BJ (cell line): ENCODE measurements around the gene TJAP1. TPM values are rescaled to one million over a fixed set of nuclear protein-coding genes. Genes with fewer than 3 reads are reported as not detected.

Source experiments
- CTCF ChIA-PET: fragments of 350-600 bp; formaldehyde crosslinking; extraction: SDS; loops from one replicate; lab custom pipeline; 2021; ENCODE audit warnings: antibody characterized with exemption, inconsistent platforms; lab: Yijun Ruan, JAX
- POLR2A ChIA-PET: fragments of 300-600 bp; sonication (Branson Sonifier 250); formaldehyde crosslinking; extraction: SDS; loops from one replicate; lab custom pipeline; 2021; ENCODE audit warnings: antibody characterized with exemption; lab: Charles Lee
- DNase-seq: peaks from one replicate; pipeline ENCODE4 v3.0.0-alpha.2; 2011; ENCODE audit warnings: low read depth
- H3K27me3 ChIP-seq: 2 replicates; pipeline ENCODE4 v1.6.0; 2011; ENCODE audit warnings: low read length; ENCODE audit not compliant: control insufficient read depth, insufficient read depth
- H3K36me3 ChIP-seq: 2 replicates; pipeline ENCODE4 v1.5.1; 2011; ENCODE audit warnings: low read length; ENCODE audit not compliant: control insufficient read depth, insufficient read depth
- H3K4me3 ChIP-seq: 2 replicates; pipeline ENCODE4 v1.5.1; 2011; ENCODE audit warnings: low read depth, mild to moderate bottlenecking, control low read depth, low read length
- polyA plus RNA-seq: library from polyadenylated mRNA; depleted of rRNA; stranded (reverse); fragments of >200 nt; gene quantifications from 2 replicates; pipeline ENCODE4 v1.2.3, GENCODE V29; 2011
- TF ChIP-seq, protein P1 (sequence below): IDR thresholded peaks from 2 replicates; pipeline ENCODE4 v1.5.1; 2011; ENCODE audit warnings: low read depth, mild to moderate bottlenecking, control low read depth, inconsistent platforms, low read length, moderate library complexity; ENCODE audit not compliant: insufficient read depth

TJAP1 gene
- polyA plus RNA-seq, 1 experiment: 29.0 TPM

DNA sequence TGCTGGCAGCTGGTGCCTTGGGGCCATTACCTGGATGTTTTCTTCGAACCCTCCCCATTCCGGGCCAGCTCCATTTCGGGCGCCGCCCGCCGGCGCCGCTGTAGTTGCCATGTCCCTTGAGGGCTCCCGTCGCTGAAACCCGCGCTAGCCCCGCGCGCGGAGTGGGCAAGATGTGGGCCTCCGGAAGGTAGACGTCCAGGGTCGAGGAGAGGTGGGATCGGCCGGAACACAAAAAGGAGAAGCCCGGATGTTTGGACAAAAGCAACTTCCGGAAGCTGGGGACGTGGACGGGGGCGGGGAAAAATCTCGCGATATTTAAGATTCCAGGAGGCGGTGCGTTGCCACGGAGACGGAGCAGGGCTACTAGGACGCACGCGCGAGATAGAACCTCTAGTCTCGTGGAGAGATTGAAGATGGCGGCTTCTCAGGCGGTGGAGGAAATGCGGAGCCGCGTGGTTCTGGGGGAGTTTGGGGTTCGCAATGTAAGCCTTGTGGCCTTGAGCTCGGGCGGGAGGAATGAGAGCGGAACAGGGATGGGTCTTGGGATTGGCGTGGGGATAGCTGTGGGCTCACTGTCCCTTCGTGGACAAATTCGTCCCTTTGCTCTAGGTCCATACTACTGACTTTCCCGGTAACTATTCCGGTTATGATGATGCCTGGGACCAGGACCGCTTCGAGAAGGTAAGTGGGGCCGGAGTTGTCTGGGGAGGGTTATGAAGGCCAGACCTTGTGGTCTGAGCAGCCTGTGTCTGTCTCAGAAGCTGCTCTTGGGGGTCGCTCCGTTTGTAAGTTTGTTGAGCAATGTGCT is 39.5 kb downstream of the TJAP1 start, which contains the start of the genes POLR1C and YIPF3:
Gene POLR1C, plus strand, starts transcription at position 393 of the 808 bp plus-strand sequence. Its CDS starts 21 bp downstream, at position 414.
Gene YIPF3, minus strand, starts transcription at position 230 of the 808 bp plus-strand sequence. Its CDS starts 119 bp downstream, at position 111.
- POLR2A ChIA-PET: interaction anchor here (0.6 to 0.9 kb wide), 2 partner anchors 31 to 157 kb away, joined by 3 read pairs; no protein-coding TSS in a partner anchor
- Histone ChIP-seq H3K27me3 (no peaks in the 10 kb centered on the region), H3K4me3 (peak within 1 kb of the TSS; percentile 92), H3K36me3 (peaks cover 38% of the 10 kb centered on the region)
- DNase-seq: peak; percentile 85
- CTCF ChIA-PET: interaction anchor here (0.8 to 1.9 kb wide), 7 partner anchors 9 to 254 kb away, joined by 3 to 11 read pairs (median 3); no protein-coding TSS in a partner anchor
- TF ChIP-seq, protein P1, sequence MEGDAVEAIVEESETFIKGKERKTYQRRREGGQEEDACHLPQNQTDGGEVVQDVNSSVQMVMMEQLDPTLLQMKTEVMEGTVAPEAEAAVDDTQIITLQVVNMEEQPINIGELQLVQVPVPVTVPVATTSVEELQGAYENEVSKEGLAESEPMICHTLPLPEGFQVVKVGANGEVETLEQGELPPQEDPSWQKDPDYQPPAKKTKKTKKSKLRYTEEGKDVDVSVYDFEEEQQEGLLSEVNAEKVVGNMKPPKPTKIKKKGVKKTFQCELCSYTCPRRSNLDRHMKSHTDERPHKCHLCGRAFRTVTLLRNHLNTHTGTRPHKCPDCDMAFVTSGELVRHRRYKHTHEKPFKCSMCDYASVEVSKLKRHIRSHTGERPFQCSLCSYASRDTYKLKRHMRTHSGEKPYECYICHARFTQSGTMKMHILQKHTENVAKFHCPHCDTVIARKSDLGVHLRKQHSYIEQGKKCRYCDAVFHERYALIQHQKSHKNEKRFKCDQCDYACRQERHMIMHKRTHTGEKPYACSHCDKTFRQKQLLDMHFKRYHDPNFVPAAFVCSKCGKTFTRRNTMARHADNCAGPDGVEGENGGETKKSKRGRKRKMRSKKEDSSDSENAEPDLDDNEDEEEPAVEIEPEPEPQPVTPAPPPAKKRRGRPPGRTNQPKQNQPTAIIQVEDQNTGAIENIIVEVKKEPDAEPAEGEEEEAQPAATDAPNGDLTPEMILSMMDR: no peak

GRCh38 chr6:43517505-43518357 is 40.4 kb downstream of the TJAP1 start:
- no peak for DNase-seq
- Histone ChIP-seq H3K4me3 (peak overlapping the region; percentile 92), H3K27me3 (no peaks in the 10 kb centered on the region), H3K36me3 (peaks cover 31% of the 10 kb centered on the region)
- TF ChIP-seq, protein P1: no peak
- POLR2A ChIA-PET: interaction anchor here (0.9 kb wide), 1 partner anchor 158 kb away, joined by 3 read pairs; no protein-coding TSS in a partner anchor
- CTCF ChIA-PET: interaction anchor here (0.9 to 1.4 kb wide), 2 partner anchors 21 to 255 kb away, joined by 3 read pairs; no protein-coding TSS in a partner anchor

DNA sequence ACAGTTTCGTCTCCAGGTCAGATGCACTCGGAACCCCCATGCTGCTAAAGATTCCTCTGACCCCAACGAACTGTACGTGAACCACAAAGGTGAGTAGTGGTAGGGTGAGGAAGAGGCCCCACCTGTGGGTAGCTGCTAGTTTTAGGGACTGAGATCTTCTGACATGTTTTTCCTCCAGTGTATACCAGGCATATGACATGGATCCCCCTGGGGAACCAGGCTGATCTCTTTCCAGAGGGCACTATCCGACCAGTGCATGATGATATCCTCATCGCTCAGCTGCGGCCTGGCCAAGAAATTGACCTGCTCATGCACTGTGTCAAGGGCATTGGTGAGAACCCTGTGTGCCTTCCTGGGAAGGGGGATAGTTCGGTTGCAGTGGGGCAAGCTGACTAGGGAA is 42.7 kb downstream of the TJAP1 start:
- ChIA-PET CTCF (no interaction called here), POLR2A (no interaction called here)
- TF ChIP-seq, protein P1: no peak
- DNase-seq: no peak
- peaks cover 24% of the 10 kb centered on the region for H3K36me3 ChIP-seq
- H3K4me3 ChIP-seq: no peak overlapping the region
- H3K27me3 ChIP-seq: no peaks in the 10 kb centered on the region

DNA sequence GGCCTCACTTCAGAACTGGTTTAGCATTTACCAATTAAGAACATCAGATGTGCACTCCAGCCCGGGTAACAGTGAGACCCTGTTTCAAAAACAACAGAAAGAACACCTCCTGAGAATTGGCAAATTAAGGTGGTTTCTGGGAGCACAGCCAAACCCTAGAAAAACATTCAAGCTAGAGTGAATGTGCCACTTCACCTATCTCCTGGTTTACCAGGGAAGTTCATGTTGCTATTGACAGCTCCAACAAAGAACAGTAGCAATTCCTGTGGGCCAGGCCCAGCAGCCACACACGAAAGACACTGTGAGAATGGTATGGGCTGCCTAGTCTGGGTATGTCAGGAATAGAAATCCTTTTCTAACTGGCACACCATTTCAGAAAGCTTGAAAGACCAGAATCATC is 44.5 kb downstream of the TJAP1 start:
- Histone ChIP-seq H3K4me3 (no peak overlapping the region), H3K27me3 (no peaks in the 10 kb centered on the region), H3K36me3 (peaks cover 26% of the 10 kb centered on the region)
- CTCF ChIA-PET: interaction anchor here (1.2 kb wide), 1 partner anchor 9 kb away, joined by 4 read pairs; no protein-coding TSS in a partner anchor
- no peak for DNase-seq
- TF ChIP-seq, protein P1: no peak
- POLR2A ChIA-PET: no interaction called here
